ENCODE results near the gene HIVEP3.

- TF ChIP-seq, protein P1, sequence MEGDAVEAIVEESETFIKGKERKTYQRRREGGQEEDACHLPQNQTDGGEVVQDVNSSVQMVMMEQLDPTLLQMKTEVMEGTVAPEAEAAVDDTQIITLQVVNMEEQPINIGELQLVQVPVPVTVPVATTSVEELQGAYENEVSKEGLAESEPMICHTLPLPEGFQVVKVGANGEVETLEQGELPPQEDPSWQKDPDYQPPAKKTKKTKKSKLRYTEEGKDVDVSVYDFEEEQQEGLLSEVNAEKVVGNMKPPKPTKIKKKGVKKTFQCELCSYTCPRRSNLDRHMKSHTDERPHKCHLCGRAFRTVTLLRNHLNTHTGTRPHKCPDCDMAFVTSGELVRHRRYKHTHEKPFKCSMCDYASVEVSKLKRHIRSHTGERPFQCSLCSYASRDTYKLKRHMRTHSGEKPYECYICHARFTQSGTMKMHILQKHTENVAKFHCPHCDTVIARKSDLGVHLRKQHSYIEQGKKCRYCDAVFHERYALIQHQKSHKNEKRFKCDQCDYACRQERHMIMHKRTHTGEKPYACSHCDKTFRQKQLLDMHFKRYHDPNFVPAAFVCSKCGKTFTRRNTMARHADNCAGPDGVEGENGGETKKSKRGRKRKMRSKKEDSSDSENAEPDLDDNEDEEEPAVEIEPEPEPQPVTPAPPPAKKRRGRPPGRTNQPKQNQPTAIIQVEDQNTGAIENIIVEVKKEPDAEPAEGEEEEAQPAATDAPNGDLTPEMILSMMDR (IDR thresholded peaks at IDR 0.05): no peak
- TF ChIP-seq POLR2A (IDR thresholded peaks at IDR 0.05): no peak
Observed at GRCh38 chr1:41700986-41701535, 217.7 kb downstream of the HIVEP3 start.

All from body of pancreas (tissue), 4 donors.